ENCODE data around the gene DAAM1. TPM values are rescaled to one million over a fixed set of nuclear protein-coding genes. Genes with fewer than 3 reads are reported as not detected.

The DAAM1 gene
- total RNA-seq, 2 experiments from 2014 or later: 30.1 to 72.8 TPM

DNA sequence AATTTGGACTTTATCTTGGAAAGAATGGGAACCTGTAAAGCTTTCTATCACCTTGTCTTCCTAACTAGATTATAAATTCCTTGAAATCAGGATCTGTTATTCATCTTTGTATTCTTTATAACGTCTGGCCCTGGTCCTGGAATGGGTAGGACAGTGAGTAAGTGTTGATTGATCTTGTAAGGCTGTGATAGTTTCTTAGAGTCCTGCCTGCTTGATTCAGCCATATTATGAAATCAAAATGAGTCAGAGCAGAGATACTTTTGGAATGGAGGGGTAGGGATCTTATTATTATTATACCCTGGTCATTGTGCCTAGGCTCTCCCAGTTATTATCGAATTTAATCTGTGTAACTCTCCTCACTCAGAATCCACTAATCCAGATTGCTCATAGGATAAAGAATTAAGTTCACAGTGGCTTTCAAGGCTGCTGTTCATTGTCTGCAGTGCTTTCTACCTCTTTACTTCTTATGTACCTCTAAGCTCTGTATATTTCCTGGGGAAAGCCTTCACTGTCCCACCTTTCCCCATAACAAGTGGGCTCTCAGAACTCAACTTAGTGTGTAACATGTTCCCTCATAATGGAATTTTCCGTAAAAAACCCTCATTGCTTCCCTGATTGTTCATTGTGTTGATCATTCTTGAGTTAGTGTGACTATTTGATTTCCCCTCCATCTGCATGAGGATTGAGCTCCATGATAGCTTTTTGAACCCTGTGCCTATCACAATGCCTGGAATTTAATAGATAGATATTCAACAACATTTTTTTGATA lies 93.3 kb downstream of the DAAM1 start:
- Histone ChIP-seq H3K27ac (ENCODE audit: low read depth, low read length, poor library complexity, severe bottlenecking) (no peak overlapping the region), H3K79me2 (ENCODE audit: insufficient read depth, low read depth, low read length) (no peaks in the 10 kb centered on the region), H3K9me3 (ENCODE audit: low read length) (peaks cover 20% of the 10 kb centered on the region; the same call in 1 of the 2 replicates), H3K4me2 (ENCODE audit: low read length) (no peak overlapping the region), H3K4me1 (ENCODE audit: insufficient read depth, low read length, poor library complexity, severe bottlenecking) (no peaks in the 10 kb centered on the region), H2AFZ (ENCODE audit: low read length) (no peak overlapping the region), H4K20me1 (ENCODE audit: insufficient read depth, low read length) (no peaks in the 10 kb centered on the region), H3K9me2 (ENCODE audit: insufficient read depth, low read length) (no peaks in the 10 kb centered on the region), H3K36me3 (ENCODE audit: insufficient read depth, low read length) (peaks cover 71% of the 10 kb centered on the region), H3K4me3 (ENCODE audit: low read depth, low read length, poor library complexity, severe bottlenecking) (no peak overlapping the region)
- intact Hi-C loops (cut with micrococcal nuclease; ENCODE audit: unreplicated experiment): no loop called here
- CTCF ChIA-PET (ENCODE audit: unreplicated experiment): no interaction called here
- POLR2A ChIA-PET: interaction anchor here (0.5 to 1.0 kb wide), 4 partner anchors 17 to 1418 kb away, joined by 3 to 5 read pairs (median 4); no protein-coding TSS in a partner anchor
- no peak for TF ChIP-seq EZH2phosphoT487 (IDR thresholded peaks at IDR 0.05; ENCODE audit: borderline replicate concordance, low read depth, low read length)
- TF ChIP-seq, protein P1, sequence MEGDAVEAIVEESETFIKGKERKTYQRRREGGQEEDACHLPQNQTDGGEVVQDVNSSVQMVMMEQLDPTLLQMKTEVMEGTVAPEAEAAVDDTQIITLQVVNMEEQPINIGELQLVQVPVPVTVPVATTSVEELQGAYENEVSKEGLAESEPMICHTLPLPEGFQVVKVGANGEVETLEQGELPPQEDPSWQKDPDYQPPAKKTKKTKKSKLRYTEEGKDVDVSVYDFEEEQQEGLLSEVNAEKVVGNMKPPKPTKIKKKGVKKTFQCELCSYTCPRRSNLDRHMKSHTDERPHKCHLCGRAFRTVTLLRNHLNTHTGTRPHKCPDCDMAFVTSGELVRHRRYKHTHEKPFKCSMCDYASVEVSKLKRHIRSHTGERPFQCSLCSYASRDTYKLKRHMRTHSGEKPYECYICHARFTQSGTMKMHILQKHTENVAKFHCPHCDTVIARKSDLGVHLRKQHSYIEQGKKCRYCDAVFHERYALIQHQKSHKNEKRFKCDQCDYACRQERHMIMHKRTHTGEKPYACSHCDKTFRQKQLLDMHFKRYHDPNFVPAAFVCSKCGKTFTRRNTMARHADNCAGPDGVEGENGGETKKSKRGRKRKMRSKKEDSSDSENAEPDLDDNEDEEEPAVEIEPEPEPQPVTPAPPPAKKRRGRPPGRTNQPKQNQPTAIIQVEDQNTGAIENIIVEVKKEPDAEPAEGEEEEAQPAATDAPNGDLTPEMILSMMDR (conservative IDR thresholded peaks at IDR 0.05; ENCODE audit: low read length): no peak
- DNase-seq (ENCODE audit: low spot score): no peak
- BruUV-seq (replicated peaks): no TSS peak

DNA sequence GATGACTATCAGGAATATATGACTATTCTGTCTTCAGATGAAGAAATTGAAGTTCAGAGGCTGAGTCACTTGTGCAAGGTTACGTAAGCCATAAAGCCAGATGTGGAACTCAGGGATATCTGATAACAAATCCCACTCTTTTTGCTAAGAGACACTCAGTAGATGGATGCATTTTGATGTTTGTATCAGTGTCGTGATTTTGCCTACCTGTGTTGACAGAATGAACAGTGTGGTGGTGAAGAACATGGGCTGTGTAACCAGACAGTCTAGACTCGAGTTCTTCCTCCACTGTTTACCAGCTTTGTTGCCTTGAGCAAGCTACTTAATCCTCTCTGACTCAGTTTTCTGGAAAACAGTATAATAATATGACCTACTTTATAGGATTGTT lies 93.9 kb downstream of the DAAM1 start:
- no peak for TF ChIP-seq EZH2phosphoT487 (IDR thresholded peaks at IDR 0.05; ENCODE audit: borderline replicate concordance, low read depth, low read length)
- TF ChIP-seq, protein P1 (conservative IDR thresholded peaks at IDR 0.05; ENCODE audit: low read length): no peak
- Histone ChIP-seq H3K79me2 (ENCODE audit: insufficient read depth, low read depth, low read length) (no peaks in the 10 kb centered on the region), H3K4me2 (ENCODE audit: low read length) (no peak overlapping the region), H3K36me3 (ENCODE audit: insufficient read depth, low read length) (peaks cover 71% of the 10 kb centered on the region), H3K9me2 (ENCODE audit: insufficient read depth, low read length) (no peaks in the 10 kb centered on the region), H3K27ac (ENCODE audit: low read depth, low read length, poor library complexity, severe bottlenecking) (no peak overlapping the region), H4K20me1 (ENCODE audit: insufficient read depth, low read length) (no peaks in the 10 kb centered on the region), H3K4me1 (ENCODE audit: insufficient read depth, low read length, poor library complexity, severe bottlenecking) (no peaks in the 10 kb centered on the region), H2AFZ (ENCODE audit: low read length) (no peak overlapping the region), H3K9me3 (ENCODE audit: low read length) (peaks cover 20% of the 10 kb centered on the region; the same call in 1 of the 2 replicates), H3K4me3 (ENCODE audit: low read depth, low read length, poor library complexity, severe bottlenecking) (no peak overlapping the region)
- ChIA-PET CTCF (ENCODE audit: unreplicated experiment) (no interaction called here), POLR2A (interaction anchor here (0.5 to 1.0 kb wide), 3 partner anchors 17 to 1418 kb away, joined by 3 to 4 read pairs (median 3); no protein-coding TSS in a partner anchor)
- BruUV-seq (replicated peaks): no TSS peak
- intact Hi-C loops (cut with micrococcal nuclease; ENCODE audit: unreplicated experiment): no loop called here
- DNase-seq (ENCODE audit: low spot score): no peak

DNA sequence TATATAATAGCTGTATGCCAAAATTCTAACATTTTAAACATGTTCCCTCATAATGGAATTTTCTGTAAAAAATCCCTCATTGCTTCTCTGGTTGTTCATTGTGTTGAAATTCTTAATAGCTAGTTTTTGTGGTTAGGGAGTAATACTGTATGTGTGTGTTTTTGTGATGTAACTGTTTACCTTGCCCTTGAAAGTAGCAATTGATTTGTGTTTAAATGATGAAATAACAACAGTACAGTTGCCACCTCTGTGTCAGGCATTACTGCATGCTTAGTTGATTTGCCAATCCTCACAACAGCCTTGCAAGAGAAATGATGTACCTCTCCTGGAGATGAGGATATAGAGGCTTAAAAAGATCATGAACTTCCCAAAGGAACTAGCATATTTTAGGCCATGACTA lies 94.9 kb downstream of the DAAM1 start:
- Histone ChIP-seq H4K20me1 (ENCODE audit: insufficient read depth, low read length) (no peaks in the 10 kb centered on the region), H3K4me3 (ENCODE audit: low read depth, low read length, poor library complexity, severe bottlenecking) (no peak overlapping the region), H3K4me1 (ENCODE audit: insufficient read depth, low read length, poor library complexity, severe bottlenecking) (peaks cover 2% of the 10 kb centered on the region), H3K27ac (ENCODE audit: low read depth, low read length, poor library complexity, severe bottlenecking) (no peak overlapping the region), H2AFZ (ENCODE audit: low read length) (no peak overlapping the region), H3K4me2 (ENCODE audit: low read length) (no peak overlapping the region), H3K36me3 (ENCODE audit: insufficient read depth, low read length) (peaks cover 67% of the 10 kb centered on the region), H3K79me2 (ENCODE audit: insufficient read depth, low read depth, low read length) (no peaks in the 10 kb centered on the region), H3K9me3 (ENCODE audit: low read length) (peaks cover 20% of the 10 kb centered on the region; the same call in 1 of the 2 replicates), H3K9me2 (ENCODE audit: insufficient read depth, low read length) (no peaks in the 10 kb centered on the region)
- CTCF ChIA-PET (ENCODE audit: unreplicated experiment): no interaction called here
- no peak for TF ChIP-seq EZH2phosphoT487 (IDR thresholded peaks at IDR 0.05; ENCODE audit: borderline replicate concordance, low read depth, low read length)
- TF ChIP-seq, protein P1 (conservative IDR thresholded peaks at IDR 0.05; ENCODE audit: low read length): no peak
- BruUV-seq (replicated peaks): no TSS peak
- POLR2A ChIA-PET: interaction anchor here (0.8 to 1.1 kb wide), 3 partner anchors 9 to 14 kb away, joined by 3 to 4 read pairs (median 3); no protein-coding TSS in a partner anchor
- no peak for DNase-seq (ENCODE audit: low spot score)
- intact Hi-C loops (cut with micrococcal nuclease; ENCODE audit: unreplicated experiment): no loop called here

Data from OCI-LY7 (cell line).